Stimulated activated CD8-positive, alpha-beta memory T cell treated with anti-CD3 and anti-CD28 coated beads, Interleukin-2, amount 100 ng/mL, for 1 hour (primary cell): ENCODE measurements around the gene PARD3B.
"Not testable (repeated sequence)": the region's sequence is repeated elsewhere in the genome, so short reads cannot be mapped to it uniquely, and the experiment has no call there.

Source experiments
- DNase-seq, 2 donors: peaks; one replicate each; pipeline ENCODE4 v3.0.0-alpha.2; 2020; ENCODE audit warnings: low read depth in 2 of 2

The PARD3B gene

DNA sequence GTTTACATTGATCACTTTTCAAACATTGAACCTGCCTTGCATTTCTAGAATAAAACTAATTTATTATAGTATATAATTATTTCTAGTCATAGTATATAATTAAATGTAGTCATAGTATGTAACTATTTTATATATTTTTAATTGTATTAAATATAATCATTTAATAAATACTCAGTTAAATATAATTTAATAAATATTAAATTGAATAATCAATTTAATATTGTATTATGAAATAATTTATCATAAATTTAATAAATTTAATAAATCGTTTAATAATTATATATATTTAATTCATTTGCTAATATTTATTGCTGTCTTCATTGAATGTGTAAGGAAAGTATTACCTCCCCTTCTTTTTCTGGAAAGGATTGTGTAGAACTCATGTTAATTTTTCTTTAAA lies 911.4 kb downstream of the PARD3B start:
- DNase-seq: no peak

DNA sequence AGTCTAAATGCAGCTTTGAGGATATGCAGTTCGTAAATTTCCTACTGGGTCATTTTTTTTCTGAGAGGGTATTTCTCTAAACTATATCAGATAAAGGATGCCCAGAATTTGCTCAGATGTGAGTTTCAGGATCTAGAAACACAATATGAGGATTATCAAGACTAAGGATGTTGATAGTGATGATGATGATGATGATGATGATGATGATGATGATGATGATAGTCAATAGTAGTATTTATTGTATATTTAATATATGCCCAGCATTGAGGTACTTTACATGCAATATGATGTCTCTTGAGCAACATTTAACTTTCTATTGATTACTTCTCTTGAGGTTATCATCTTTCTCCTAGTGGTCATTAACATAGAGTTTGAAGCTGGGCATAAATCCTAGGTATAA lies 914.9 kb downstream of the PARD3B start:
- DNase-seq: no peak

GRCh38 chr2:205461169-205461568 lies 915.9 kb downstream of the PARD3B start:
- no peak for DNase-seq

DNA sequence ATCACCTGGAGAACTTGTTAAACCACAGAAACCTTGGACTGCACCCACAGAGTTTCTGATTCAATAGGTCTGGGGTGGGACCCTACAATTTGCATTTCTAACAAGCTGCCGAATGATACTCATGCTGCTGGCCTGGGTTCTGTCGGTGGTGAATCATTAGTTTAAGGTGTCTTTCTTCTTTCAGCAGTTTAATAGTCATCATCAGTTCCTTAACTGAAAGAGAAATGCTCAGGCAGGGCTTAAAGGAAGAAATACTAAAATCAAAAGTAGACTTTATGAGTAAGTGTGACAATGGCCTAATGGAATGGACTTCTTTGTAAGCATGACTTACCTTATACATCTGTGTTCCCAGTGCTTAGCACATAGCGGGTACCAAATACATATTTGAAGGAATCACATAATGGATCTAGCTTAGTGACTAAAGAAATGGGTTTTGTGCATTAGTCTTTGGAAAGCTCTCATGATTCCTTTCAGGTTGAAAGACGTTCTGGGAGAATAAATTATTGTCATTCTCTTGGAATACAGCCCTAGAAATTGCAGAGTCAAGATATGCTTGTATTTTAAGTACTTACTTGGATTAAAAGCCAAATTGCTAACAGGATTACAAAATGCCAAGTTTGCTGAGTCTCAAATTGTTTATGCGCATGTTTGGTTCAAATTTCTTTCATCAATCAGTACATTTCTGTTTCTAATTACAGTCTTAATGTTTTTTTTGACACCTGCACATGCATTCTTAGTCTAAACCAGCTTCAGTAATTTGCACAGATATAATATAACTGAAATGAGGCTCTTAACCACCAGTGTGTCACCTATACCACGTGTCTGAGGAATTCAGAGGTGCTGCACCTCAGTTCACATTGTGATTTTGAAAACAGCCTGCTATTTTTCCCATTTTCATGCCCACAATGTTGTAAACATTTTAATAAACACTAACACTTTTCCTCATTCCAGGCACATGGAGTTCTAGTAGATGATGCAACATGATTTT lies 916.7 kb downstream of the PARD3B start:
- no peak for DNase-seq

DNA sequence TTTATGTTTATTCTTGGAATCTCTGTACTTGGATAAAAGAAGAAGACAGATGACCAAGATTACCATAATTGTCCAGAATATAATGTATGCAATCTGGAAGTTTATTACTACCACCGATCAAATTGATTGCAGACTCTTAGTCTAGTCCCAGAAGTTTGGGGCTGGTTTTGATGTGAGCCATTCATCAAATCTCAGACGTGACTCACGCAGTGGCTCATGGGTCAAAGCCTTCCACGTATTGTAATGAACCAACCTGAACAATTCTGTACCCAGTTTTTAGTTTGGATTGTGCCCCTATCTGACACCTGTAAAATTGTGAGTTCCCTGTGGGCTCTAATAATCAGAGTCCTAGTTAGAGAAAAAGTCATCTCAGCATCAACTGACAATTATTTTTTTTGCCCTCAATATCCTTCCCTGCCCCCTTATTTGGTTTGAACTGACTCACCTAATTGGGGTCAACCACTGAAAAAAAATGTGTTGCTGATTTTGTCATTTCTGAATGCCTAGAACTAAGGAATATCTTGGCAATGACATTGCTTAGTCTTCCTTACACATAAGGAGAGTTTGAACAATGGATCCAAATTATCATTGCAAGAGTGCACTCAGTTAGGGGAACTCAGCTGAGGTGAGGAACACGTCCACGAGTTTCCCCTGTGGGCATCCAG lies 917.5 kb downstream of the PARD3B start:
- DNase-seq: no peak

DNA sequence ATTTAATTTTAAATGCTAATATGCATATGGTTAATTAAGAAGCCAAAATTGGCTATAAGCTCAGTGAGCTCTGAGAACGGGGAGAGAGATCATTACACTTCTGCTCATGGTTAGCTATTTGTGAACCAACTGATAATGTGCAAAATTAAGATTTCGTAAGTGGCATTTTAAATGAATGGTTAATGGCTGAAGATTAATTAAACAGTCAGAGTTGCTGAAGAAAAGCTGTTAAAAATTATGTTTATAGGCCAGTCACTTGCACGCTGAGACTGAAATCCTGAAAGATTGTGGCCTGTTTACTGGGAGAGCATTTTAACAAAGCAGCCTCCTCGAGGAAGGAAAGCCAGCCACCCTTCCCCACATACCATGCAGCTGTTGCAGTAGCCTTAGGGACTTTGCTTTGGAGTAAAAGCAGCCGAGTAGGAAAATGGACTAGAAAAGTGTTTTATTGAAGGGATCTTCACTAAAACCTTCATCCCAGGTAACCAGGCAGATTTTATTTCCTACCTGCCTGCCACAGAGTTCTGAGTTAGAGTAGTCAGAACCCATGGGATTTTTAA lies 918.3 kb downstream of the PARD3B start:
- DNase-seq: no peak

DNA sequence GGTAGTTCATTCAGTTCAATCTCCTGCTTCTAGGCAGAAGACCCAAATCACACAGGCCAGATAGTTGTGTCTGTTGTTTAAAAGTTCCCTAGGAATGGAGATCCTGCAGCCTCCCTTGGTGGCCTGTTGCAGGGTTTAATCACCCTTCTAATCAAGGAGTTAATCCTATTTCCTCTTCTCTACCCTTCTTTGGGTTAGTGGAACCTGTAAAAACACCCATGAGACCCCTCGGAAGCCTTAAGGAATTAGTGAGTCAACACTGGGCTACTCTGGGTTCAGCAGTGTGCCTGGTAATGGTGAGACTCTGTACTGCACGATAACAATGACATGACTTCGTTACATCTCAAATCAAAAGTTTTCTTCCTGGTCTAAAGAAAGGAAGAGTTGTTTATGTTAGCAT lies 919.4 kb downstream of the PARD3B start:
- DNase-seq: no peak

DNA sequence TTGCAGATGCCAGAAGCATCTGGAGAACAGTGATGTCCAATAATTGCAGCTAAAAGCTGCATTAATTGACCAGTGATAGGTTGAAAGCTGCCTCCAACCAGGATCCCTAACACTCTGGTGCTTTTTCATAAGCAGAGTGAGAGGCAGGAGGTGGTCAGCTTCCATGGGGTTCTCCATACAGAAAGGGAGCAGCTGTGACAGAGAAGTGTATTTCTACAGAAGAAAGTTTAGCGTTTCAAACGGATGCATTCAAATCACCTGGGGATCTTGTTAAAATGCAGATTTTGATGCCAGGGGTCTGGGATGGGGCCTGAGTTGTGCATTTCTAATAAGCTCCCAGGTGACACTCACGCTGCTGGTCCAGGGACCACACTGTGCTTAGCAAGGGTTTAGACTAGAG lies 920.5 kb downstream of the PARD3B start:
- DNase-seq: no peak

DNA sequence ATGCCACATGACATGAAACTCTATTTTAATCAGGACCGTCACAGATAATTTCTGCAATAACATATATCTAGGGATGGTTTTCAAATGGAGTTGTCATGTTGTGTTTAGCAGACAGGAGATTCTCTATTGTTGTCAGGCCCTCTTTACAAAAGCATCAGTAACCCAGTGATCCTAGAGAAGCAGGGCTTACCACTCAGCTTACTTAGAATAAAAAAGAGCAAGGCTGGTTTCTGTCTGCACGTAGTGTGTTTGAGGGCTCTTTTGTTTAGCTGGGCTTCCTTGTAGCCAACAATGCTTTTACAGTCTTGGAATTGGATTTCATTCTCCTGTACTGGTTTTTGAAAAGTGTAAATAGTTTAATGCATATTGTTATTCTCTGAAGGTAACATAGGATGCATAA lies 926.5 kb downstream of the PARD3B start:
- DNase-seq: no peak

DNA sequence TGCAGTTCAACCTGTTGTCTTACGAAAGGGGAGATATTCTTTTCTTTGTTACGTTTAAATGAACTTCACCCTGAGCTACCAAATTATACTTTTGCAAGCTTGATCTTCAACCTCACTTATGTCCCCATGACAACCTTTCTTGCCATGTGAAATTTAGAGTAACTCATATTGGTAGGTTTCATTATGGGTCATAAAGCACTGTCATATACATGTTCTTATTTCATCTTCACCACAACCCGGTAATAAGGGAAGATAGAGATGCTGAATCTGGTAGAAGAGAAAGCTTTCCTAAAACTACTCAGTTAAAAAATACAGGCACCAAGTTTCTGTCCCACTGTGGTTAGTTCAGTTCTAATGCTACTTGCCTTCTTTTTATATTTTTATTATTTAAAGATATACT lies 928.5 kb downstream of the PARD3B start:
- DNase-seq: no peak

- no peak for DNase-seq
Measured at GRCh38 chr2:205474741-205475415, 929.6 kb downstream of the PARD3B start.

- no peak for DNase-seq
Measured at GRCh38 chr2:205475416-205475768, 930.1 kb downstream of the PARD3B start.

DNA sequence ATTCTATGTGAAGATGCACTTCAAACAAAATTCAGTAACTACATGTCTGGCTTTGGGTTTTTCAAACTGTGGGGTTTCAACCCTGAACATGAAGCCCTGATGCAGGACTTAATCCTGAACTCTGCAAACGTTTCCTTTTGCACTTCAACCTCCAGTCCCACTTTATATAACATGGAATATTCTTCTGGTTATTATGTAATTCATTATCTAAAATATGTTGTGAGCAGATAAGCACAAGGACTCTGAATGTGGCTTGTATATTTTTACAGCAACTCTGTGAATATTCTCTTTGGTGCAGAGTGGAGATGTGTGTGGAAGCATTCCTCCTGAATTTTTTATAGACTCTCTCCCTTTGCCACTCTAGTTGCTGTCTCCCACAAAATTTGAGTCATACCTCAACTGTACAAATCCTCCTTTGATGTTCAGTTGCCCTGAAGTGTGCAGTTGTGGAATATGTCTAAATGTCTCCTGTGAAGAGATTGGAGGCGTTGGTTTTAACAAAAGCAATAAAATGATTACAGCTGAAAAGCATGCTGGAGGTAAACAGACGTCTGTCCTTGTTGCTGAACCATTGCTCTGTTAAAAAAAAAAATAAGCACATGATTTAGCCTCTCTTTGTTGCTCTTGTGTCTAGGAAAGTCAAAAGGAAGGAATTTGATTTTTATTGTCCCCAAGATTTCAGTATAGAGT lies 931.9 kb downstream of the PARD3B start:
- DNase-seq: no peak

- no peak for DNase-seq
Measured at GRCh38 chr2:205481861-205482260, 936.6 kb downstream of the PARD3B start.

- no peak for DNase-seq
Measured at GRCh38 chr2:205482399-205483081, 937.3 kb downstream of the PARD3B start.

- DNase-seq: no peak
Measured at GRCh38 chr2:205483095-205483494, 937.8 kb downstream of the PARD3B start.

DNA sequence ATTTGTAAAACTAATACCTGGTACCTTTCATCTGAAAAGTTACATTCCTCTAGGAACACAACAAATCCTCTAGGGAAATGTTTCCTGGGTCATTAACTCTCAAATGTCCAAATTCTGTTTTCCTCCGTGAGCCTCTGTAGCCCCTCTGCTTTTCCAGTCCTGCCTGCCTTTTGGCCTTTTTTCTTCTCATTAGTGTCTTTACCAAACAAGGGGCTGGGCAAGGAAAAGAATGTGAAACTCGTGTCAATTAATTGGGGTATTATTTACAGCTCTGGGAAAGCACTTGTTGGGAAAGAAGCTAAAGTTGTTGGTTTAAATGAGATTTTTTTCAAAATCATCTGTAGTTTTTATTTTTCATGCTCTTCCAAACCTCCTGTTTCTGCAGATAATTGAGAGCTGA lies 938.9 kb downstream of the PARD3B start:
- no peak for DNase-seq

DNA sequence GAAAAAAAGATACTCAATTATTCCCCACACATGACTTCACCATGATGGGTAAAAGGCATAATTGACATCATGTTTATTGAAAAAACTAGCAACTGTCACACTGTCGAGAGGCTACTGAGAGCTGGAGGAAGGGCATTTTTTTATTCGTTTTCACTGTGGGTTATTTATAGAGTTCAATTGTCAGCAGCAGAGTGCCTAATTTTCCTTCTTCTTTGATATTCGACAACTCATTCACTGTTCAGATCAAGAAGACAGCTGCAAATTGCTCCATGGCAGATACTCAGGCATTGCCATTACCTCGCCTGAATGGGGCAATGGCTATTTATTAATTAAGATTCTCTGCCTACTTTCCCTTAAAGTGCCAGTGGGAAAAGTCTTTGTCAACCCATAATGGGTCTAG lies 939.5 kb downstream of the PARD3B start:
- no peak for DNase-seq

DNA sequence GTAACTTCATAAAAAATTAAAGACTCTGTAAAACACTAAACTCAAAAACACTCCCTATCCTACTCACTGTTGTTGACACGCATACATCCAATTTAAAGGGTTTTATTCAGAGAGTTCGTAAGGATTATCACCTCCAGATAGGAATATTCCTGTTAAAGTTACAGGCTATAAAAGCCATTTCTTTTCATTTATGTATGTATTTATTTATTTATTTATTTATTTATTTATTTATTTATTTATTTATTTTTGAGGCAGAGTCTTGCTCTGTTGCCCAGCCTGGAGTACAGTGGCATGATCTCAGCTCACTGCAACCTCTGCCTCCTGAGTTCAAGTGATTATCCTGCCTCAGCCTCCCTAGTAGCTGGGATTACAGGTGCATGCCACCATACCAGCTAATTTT lies 948.3 kb downstream of the PARD3B start:
- DNase-seq: not testable (repeated sequence)

DNA sequence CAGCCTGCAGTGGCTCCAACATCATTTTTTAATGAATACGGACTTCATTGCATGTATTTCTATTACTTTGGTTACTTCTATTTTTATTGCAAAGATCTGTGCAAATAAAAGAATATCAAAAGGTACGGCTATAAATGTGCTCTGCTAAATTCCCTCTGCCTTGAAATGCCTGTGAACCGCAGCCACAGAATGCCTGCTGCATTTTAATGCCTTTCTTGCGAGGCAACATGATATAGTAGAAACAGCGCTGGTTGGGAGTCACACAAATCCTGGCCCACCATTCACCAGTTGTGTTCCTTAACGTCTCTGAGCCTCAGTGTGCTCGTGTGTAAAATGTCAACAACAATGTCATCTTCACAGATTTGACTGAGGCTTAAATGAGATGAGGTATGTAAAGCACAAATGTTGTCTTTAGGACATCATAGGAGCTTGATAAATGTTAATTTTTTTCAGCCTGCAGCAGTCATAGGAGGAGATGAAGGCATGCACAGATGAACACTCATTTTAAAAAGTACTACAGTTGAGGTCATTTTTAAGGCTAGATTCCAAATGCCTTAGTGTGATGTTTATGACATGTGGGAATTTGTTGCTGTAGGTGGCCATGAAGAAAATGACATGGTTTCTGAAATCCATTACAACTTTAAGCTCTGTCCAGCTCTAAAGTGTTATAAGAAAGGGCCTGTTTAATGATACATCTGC lies 949.4 kb downstream of the PARD3B start:
- no peak for DNase-seq

DNA sequence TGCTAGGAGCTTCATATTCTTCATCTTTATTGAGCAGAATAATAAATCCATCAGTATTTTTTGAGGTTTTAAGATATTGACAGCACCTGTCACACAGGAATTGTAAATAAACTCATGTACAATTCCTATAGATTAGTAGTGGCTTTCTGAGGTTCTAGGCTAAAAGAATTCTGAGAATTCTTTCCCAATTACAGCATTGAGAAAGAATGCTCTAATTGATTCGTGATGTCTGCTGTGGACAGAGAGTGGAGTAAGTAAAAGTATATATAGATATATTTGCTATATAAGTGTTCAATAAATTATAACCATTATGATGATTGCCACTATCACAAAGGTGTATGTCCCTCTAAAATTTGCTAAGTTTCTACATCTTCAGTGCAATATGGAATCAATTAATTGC lies 950.5 kb downstream of the PARD3B start:
- no peak for DNase-seq
